Neural progenitor cell (in vitro differentiated cells): ENCODE data around the gene RND1. TPM values are rescaled to one million over a fixed set of nuclear protein-coding genes. Genes with fewer than 3 reads are reported as not detected.

Experiments used
- DNase-seq: peaks from one replicate; pipeline ENCODE4 v3.0.0-alpha.2; 2016; ENCODE audit warnings: low spot score
- H2AFZ ChIP-seq: fragments of 200-600 bp; sonication (generic); replicated peaks from 2 replicates; pipeline ENCODE4 v1.6.1; 2016; ENCODE audit warnings: antibody characterized with exemption
- H3F3A ChIP-seq: fragments of 200-600 bp; sonication (generic); 2 replicates; pipeline ENCODE4 v1.6.1; 2016; ENCODE audit warnings: antibody characterized with exemption, low read depth
- H3K27ac ChIP-seq: fragments of 200-600 bp; sonication (generic); 2 replicates; pipeline ENCODE4 v1.5.1; 2016; ENCODE audit warnings: mild to moderate bottlenecking
- H3K27me3 ChIP-seq: fragments of 200-600 bp; sonication (generic); 2 replicates; pipeline ENCODE4 v1.6.1; 2016; ENCODE audit warnings: mild to moderate bottlenecking, moderate library complexity
- H3K36me3 ChIP-seq: fragments of 200-600 bp; sonication (generic); 2 replicates; pipeline ENCODE4 v1.5.1; 2016
- H3K4me1 ChIP-seq: fragments of 200-600 bp; sonication (generic); 2 replicates; pipeline ENCODE4 v1.6.1; 2016; ENCODE audit warnings: mixed run types
- H3K4me2 ChIP-seq: fragments of 200-600 bp; sonication (generic); 2 replicates; pipeline ENCODE4 v1.6.1; 2016
- H3K4me3 ChIP-seq: fragments of 200-600 bp; sonication (generic); 2 replicates; pipeline ENCODE4 v1.5.1; 2016
- H3K79me2 ChIP-seq: fragments of 200-600 bp; sonication (generic); 2 replicates; pipeline ENCODE4 v1.6.1; 2016; ENCODE audit warnings: low read depth
- H3K9ac ChIP-seq: fragments of 200-600 bp; sonication (generic); 2 replicates; pipeline ENCODE4 v1.6.1; 2016
- H3K9me3 ChIP-seq: fragments of 200-600 bp; sonication (generic); 2 replicates; pipeline ENCODE4 v1.5.1; 2016; ENCODE audit warnings: low read depth
- H4K20me1 ChIP-seq: fragments of 200-600 bp; sonication (generic); 2 replicates; pipeline ENCODE4 v1.6.1; 2016; ENCODE audit warnings: low read depth
- H3K27ac Mint-ChIP-seq: 3 replicates; pipeline ENCODE4 v1.8.0; 2021; ENCODE audit warnings: mixed read lengths
- H3K27me3 Mint-ChIP-seq: 2 replicates; pipeline ENCODE4 v1.8.0; 2022; ENCODE audit warnings: low read depth, mild to moderate bottlenecking, inconsistent platforms, moderate library complexity, mixed read lengths; ENCODE audit not compliant: insufficient read depth
- H3K36me3 Mint-ChIP-seq: 3 replicates; pipeline ENCODE4 v1.8.0; 2021; ENCODE audit warnings: mixed read lengths
- H3K4me1 Mint-ChIP-seq: 3 replicates; pipeline ENCODE4 v1.8.0; 2021; ENCODE audit warnings: mixed read lengths
- H3K4me3 Mint-ChIP-seq: 3 replicates; pipeline ENCODE4 v1.8.0; 2021; ENCODE audit warnings: mild to moderate bottlenecking, moderate library complexity, mixed read lengths
- H3K9me3 Mint-ChIP-seq: 3 replicates; pipeline ENCODE4 v1.8.0; 2020; ENCODE audit warnings: mixed read lengths
- EZH2 ChIP-seq: fragments of 200-600 bp; sonication (generic); IDR thresholded peaks from 2 replicates; pipeline ENCODE4 v1.6.1; 2017; ENCODE audit warnings: antibody characterized with exemption, mild to moderate bottlenecking, moderate library complexity
- EZH2phosphoT487 ChIP-seq: fragments of 200-600 bp; sonication (generic); IDR thresholded peaks from 2 replicates; pipeline ENCODE4 v1.6.1; 2017; ENCODE audit warnings: antibody characterized with exemption
- total RNA-seq: library from RNA; depleted of rRNA; stranded (reverse); fragments of >200 nt; gene quantifications from 2 replicates; pipeline ENCODE4 v1.2.3, GENCODE V29; 2015; ENCODE audit warnings: low replicate concordance
- TF ChIP-seq, protein P1 (sequence below): fragments of 200-600 bp; sonication (generic); IDR thresholded peaks from 2 replicates; pipeline ENCODE4 v1.5.1; 2017; ENCODE audit warnings: antibody characterized with exemption, mild to moderate bottlenecking

The RND1 gene
- total RNA-seq, 1 donor from 2014 or later = 9.8 TPM

DNA sequence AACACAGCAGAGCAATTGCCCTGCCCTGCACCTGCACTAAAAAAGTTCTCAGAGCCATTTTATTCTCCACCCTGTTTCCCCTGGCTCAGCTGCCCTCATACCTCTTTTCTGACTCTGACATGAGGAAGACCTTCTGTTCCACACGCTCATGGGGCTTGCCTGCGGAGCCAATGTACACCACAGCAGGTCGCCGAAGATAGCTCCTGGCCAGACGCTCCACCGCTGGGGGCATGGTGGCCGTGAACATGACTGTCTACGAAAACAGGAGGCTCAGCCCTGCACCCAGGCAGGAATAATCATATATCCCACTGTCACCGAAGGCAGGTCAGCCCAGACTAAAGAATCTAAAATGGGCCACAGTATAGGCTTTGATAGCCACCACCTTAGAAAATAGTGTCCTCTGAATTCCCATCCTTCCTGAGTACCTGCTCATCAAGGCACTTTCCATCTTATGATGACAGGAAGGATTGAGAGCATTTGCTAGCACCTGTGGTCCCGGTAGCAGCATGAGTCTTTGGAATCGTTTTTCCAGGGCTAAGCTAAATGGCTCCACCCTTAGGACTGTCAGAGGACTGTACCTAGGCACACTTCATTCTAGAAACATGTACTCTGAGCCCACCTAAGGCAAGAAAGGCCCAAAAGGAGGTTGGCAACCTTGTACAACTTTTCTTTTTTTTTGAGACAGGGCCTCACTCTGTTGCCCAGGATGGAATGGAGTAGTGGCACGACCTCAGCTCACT, 33.2 kb downstream of the RND1 start:
- Histone ChIP-seq H3K4me2 (no peak overlapping the region), H3K36me3 (peaks cover 7% of the 10 kb centered on the region), H3K27me3 (no peaks in the 10 kb centered on the region), H3K4me1 (no peaks in the 10 kb centered on the region), H3K27ac (no peak overlapping the region), H3K9ac (no peak overlapping the region), H3K79me2 (no peaks in the 10 kb centered on the region), H3F3A (peaks cover 2% of the 10 kb centered on the region), H3K4me3 (no peak overlapping the region), H2AFZ (no peak overlapping the region), H4K20me1 (peaks cover 13% of the 10 kb centered on the region), H3K9me3 (no peaks in the 10 kb centered on the region)
- Mint-ChIP-seq H3K27ac (no peak overlapping the region), H3K4me1 (no peaks in the 10 kb centered on the region), H3K4me3 (no peak overlapping the region), H3K9me3 (no peaks in the 10 kb centered on the region), H3K36me3 (peaks cover 50% of the 10 kb centered on the region), H3K27me3 (peaks cover 7% of the 10 kb centered on the region)
- TF ChIP-seq EZH2 (no peak), EZH2phosphoT487 (no peak)
- TF ChIP-seq, protein P1, sequence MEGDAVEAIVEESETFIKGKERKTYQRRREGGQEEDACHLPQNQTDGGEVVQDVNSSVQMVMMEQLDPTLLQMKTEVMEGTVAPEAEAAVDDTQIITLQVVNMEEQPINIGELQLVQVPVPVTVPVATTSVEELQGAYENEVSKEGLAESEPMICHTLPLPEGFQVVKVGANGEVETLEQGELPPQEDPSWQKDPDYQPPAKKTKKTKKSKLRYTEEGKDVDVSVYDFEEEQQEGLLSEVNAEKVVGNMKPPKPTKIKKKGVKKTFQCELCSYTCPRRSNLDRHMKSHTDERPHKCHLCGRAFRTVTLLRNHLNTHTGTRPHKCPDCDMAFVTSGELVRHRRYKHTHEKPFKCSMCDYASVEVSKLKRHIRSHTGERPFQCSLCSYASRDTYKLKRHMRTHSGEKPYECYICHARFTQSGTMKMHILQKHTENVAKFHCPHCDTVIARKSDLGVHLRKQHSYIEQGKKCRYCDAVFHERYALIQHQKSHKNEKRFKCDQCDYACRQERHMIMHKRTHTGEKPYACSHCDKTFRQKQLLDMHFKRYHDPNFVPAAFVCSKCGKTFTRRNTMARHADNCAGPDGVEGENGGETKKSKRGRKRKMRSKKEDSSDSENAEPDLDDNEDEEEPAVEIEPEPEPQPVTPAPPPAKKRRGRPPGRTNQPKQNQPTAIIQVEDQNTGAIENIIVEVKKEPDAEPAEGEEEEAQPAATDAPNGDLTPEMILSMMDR = no peak
- DNase-seq = no peak

DNA sequence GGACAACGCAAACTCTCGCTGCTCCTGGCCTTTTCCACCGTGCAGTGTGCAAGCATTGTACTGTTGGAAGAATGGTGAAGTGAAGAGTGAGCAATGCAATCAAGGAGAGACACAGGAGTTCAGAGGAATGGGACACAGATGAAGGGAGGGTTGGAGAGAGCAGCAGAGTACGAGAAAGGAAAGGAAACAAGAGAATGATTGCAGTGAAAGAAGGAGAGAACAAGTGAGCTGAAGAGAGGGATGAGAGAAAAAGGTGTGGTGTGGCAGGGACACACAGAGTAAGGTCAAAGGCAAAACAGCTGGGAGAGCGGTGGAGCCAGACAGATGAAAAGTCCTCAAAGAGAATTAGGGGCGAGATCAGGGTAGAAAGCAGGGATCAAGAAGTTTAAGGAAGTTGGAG, 34.4 kb downstream of the RND1 start:
- no peak for DNase-seq
- H3K27me3 Mint-ChIP-seq = peaks cover 8% of the 10 kb centered on the region
- no peaks in the 10 kb centered on the region for H3K79me2 ChIP-seq
- no peak overlapping the region for H3K27ac Mint-ChIP-seq
- H3K9me3 Mint-ChIP-seq = no peaks in the 10 kb centered on the region
- H3K4me1 Mint-ChIP-seq = no peaks in the 10 kb centered on the region
- no peak overlapping the region for H3K4me3 Mint-ChIP-seq
- no peaks in the 10 kb centered on the region for H3K4me1 ChIP-seq
- H3K9me3 ChIP-seq = no peaks in the 10 kb centered on the region
- H3K36me3 ChIP-seq = peaks cover 7% of the 10 kb centered on the region
- H3K36me3 Mint-ChIP-seq = peaks cover 45% of the 10 kb centered on the region
- H3K4me3 ChIP-seq = no peak overlapping the region
- no peak overlapping the region for H3K27ac ChIP-seq
- H4K20me1 ChIP-seq = peaks cover 13% of the 10 kb centered on the region
- H3F3A ChIP-seq = peaks cover 2% of the 10 kb centered on the region
- H3K9ac ChIP-seq = no peak overlapping the region
- no peak for TF ChIP-seq EZH2
- no peak for TF ChIP-seq EZH2phosphoT487
- TF ChIP-seq, protein P1 = no peak
- H3K4me2 ChIP-seq = no peak overlapping the region
- no peaks in the 10 kb centered on the region for H3K27me3 ChIP-seq
- H2AFZ ChIP-seq = no peak overlapping the region

DNA sequence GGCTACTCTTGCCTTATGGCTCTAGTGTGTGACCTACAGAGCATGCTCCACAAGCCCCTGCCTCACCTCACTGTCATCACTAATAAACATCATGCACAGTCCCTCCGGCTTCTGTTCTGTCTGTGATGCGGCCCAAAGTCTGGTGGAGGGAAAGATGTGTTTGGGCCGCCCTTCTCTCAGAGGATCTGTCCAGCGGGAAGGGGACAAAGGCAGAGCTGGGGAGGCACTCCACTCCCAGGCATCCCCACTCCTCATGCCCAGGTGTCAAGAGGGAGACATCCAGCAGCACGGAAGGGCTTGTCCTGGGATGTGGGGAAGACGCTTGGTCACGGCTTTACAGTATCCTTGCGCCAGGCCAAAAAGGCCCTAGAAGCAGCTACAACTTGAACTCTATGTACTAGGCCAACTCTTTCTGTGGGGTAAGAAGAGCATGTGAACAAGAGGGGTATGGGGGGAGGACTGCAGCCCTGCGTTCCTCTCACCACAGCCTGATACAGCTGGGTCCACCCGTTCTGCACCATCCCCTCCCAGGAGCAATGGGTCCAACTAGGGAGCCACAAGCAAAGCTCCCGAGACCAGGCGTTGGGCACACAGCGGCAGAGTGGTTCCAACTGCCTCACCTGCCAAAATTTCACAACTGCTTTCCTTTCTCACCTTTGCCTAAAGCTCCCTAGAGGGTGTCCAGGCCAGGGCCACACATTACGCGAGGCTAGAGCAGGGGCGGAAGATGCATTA, 36.7 kb downstream of the RND1 start:
- Mint-ChIP-seq H3K27ac (peak overlapping the region; percentile 25), H3K4me1 (no peaks in the 10 kb centered on the region), H3K36me3 (peaks cover 52% of the 10 kb centered on the region), H3K9me3 (no peaks in the 10 kb centered on the region), H3K27me3 (peaks cover 8% of the 10 kb centered on the region), H3K4me3 (no peak overlapping the region)
- Histone ChIP-seq H3K9ac (no peak overlapping the region), H2AFZ (no peak overlapping the region), H3K27ac (no peak overlapping the region), H3K79me2 (no peaks in the 10 kb centered on the region), H3K4me3 (no peak overlapping the region), H3K4me1 (no peaks in the 10 kb centered on the region), H3K27me3 (no peaks in the 10 kb centered on the region), H3K36me3 (peaks cover 5% of the 10 kb centered on the region), H4K20me1 (peaks cover 13% of the 10 kb centered on the region), H3F3A (peaks cover 2% of the 10 kb centered on the region), H3K9me3 (no peaks in the 10 kb centered on the region), H3K4me2 (no peak overlapping the region)
- TF ChIP-seq EZH2phosphoT487 (no peak), EZH2 (no peak)
- TF ChIP-seq, protein P1 = no peak
- DNase-seq = no peak
